ENCODE measurements around the gene PLA2G1B. TPM values are rescaled to one million over a fixed set of nuclear protein-coding genes. Genes with fewer than 3 reads are reported as not detected.

PLA2G1B gene
- total and polyA plus RNA-seq, 9 of the 15 experiments (the other 6 are each of a cell fraction or from before 2014, with no cell fraction given) = 1.4 TPM; not detected in 8

- ChIA-PET POLR2A (interaction anchor here (0.6 to 7.2 kb wide), 63 partner anchors 7 to 1774 kb away, joined by 3 to 420 read pairs (median 6); partner anchors contain the start of genes BICDL1, COQ5, COX6A1 and DYNLL1), CTCF (ENCODE audit: low intra/inter-chr PET ratio) (no interaction called here)
- under 1% methylated on average over 29 of the region's 29 CpGs for WGBS (ENCODE audit: insufficient coverage, low coverage, missing lambda C conversion rate)
- ATAC-seq (peak; percentile 76), DNase-seq (ENCODE audit: extremely low read depth in 1 of 4, low spot score in 3 of 4) (peak; percentile 54 to 94 (median 61)), FAIRE-seq (peak; percentile 83)
- Histone ChIP-seq H3K27ac (ENCODE audit: extremely low read depth, low read depth, low read length) (peak within 1 kb of the TSS; percentile 100), H3K4me2 (ENCODE audit: insufficient read depth, low read length) (peak within 1 kb of the TSS; percentile 79), H3K4me1 (replicated peaks in 1 of 2; ENCODE audit: control insufficient read depth in 2 of 2, insufficient read depth in 2 of 2, low read length in 2 of 2) (peaks cover 8 to 18% of the 10 kb centered on the region in 2 experiments; a peak in 4 of 5 replicates), H3K27me3 (ENCODE audit: control insufficient read depth in 2 of 2, insufficient read depth in 2 of 2, low read length in 2 of 2) (no peaks in the 10 kb centered on the region), H3K9me1 (ENCODE audit: control insufficient read depth, insufficient read depth, low read length) (no peaks in the 10 kb centered on the region), H3K9ac (ENCODE audit: insufficient read depth in 1 of 2, low read depth in 2 of 2, low read length in 2 of 2) (peak within 1 kb of the TSS; percentile 93 to 95), H3K9me3 (replicated peaks; ENCODE audit: control insufficient read depth, insufficient read depth, low read depth, low read length) (no peaks in the 10 kb centered on the region), H3K4me3 (peak within 1 kb of the TSS; percentile 44), H3K36me3 (ENCODE audit: control insufficient read depth, insufficient read depth, low read length) (no peaks in the 10 kb centered on the region), H3K79me2 (ENCODE audit: control insufficient read depth, insufficient read depth, low read length) (no peaks in the 10 kb centered on the region), H2AFZ (ENCODE audit: low read depth, low read length) (peak within 1 kb of the TSS; percentile 78), H4K20me1 (replicated peaks; ENCODE audit: control insufficient read depth, insufficient read depth, low read length) (no peaks in the 10 kb centered on the region)
- intact Hi-C loops (cut with micrococcal nuclease) (loop anchor here (1.0 to 10.0 kb wide), 2 partner anchors 24 to 178 kb away; partner anchors contain the start of gene RAB35), in situ Hi-C loops (cut with MboI) (no loop called here)
- BruUV-seq (replicated peaks) = TSS peak; percentile 82
- TF ChIP-seq CREM (IDR thresholded peaks at IDR 0.05; ENCODE audit: low read depth) (peak; percentile 69), KLF13 (tag; IDR thresholded peaks at IDR 0.05; ENCODE audit: borderline replicate concordance, low read depth) (peak; percentile 89), POLR2AphosphoS2 (IDR thresholded peaks at IDR 0.05; ENCODE audit: low read length) (peak; percentile 99), CEBPG (CRISPR knock-in tag; IDR thresholded peaks at IDR 0.05) (peak; percentile 51; the same call in 1 of the 2 replicates), CEBPG (tag; conservative IDR thresholded peaks at IDR 0.05 in 1 of 2, IDR thresholded peaks at IDR 0.05 in 1 of 2) (peak in 1 of 2 experiments; percentile 39; a peak in 1 of 4 replicates), MEF2A (IDR thresholded peaks at IDR 0.05; ENCODE audit: control insufficient read depth, low read depth, low read length) (peak; percentile 83), ZNF41 (CRISPR knock-in tag; conservative IDR thresholded peaks at IDR 0.05) (no peak), SLC30A9 (CRISPR knock-in tag; IDR thresholded peaks at IDR 0.05) (no peak), TAF1 (IDR thresholded peaks at IDR 0.05; ENCODE audit: control insufficient read depth, extremely low read depth, insufficient read depth, low read length, severe bottlenecking) (peak; percentile 63), NONO (IDR thresholded peaks at IDR 0.05; ENCODE audit: low read depth in 2 of 2, low read length in 1 of 2) (peak; percentile 56 to 92; a peak in 3 of 4 replicates), MYC (IDR thresholded peaks at IDR 0.05; ENCODE audit: low read depth, low read length) (peak; percentile 44; the same call in 1 of the 2 replicates), MYC (CRISPR knock-in tag; IDR thresholded peaks at IDR 0.05; ENCODE audit: borderline replicate concordance, low read depth) (no peak), HNRNPH1 (optimal IDR thresholded peaks at IDR 0.05; ENCODE audit: low read depth, low read length) (peak; percentile 38), SIN3A (IDR thresholded peaks at IDR 0.05; ENCODE audit: borderline replicate concordance in 2 of 2, control insufficient read depth in 1 of 2, low read depth in 2 of 2, low read length in 2 of 2) (peak; percentile 92 to 94; a peak in 2 of 4 replicates), CREBBP (IDR thresholded peaks at IDR 0.05; ENCODE audit: low read depth, low read length) (peak; percentile 92)
- TF ChIP-seq, protein P1, sequence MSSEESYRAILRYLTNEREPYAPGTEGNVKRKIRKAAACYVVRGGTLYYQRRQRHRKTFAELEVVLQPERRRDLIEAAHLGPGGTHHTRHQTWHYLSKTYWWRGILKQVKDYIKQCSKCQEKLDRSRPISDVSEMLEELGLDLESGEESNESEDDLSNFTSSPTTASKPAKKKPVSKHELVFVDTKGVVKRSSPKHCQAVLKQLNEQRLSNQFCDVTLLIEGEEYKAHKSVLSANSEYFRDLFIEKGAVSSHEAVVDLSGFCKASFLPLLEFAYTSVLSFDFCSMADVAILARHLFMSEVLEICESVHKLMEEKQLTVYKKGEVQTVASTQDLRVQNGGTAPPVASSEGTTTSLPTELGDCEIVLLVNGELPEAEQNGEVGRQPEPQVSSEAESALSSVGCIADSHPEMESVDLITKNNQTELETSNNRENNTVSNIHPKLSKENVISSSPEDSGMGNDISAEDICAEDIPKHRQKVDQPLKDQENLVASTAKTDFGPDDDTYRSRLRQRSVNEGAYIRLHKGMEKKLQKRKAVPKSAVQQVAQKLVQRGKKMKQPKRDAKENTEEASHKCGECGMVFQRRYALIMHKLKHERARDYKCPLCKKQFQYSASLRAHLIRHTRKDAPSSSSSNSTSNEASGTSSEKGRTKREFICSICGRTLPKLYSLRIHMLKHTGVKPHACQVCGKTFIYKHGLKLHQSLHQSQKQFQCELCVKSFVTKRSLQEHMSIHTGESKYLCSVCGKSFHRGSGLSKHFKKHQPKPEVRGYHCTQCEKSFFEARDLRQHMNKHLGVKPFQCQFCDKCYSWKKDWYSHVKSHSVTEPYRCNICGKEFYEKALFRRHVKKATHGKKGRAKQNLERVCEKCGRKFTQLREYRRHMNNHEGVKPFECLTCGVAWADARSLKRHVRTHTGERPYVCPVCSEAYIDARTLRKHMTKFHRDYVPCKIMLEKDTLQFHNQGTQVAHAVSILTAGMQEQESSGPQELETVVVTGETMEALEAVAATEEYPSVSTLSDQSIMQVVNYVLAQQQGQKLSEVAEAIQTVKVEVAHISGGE (CRISPR knock-in tag; IDR thresholded peaks at IDR 0.05) = peak in 2 of 3 experiments; percentile 25 to 75; a peak in 2 of 6 replicates
Measured at GRCh38 chr12:120292661-120293531, 34.7 kb downstream of the PLA2G1B start, which contains the start of gene RNU4-1. RNU4-1 (minus strand) TSS chr12:120293237.

All from K562 (cell line).